ENCODE measurements around the gene CATSPERB. TPM values are rescaled to one million over a fixed set of nuclear protein-coding genes. Genes with fewer than 3 reads are reported as not detected.

Gene CATSPERB
- total and polyA plus RNA-seq, 2 of the 8 experiments (the other 6 are each of a cell fraction or from before 2014, with no cell fraction given): 0.11 to 0.30 TPM

GRCh38 chr14:91624757-91625156 lies 107.1 kb downstream of the CATSPERB start:
- H2BK20ac ChIP-seq (ENCODE audit: low read length): no peak overlapping the region
- TF ChIP-seq BCL11A (IDR thresholded peaks at IDR 0.05; ENCODE audit: low read depth in 2 of 2, low read length in 2 of 2): no peak
- no peak for TF ChIP-seq PHF8 (conservative IDR thresholded peaks at IDR 0.05; ENCODE audit: low read depth, low read length)
- TF ChIP-seq TAF1 (IDR thresholded peaks at IDR 0.05; ENCODE audit: low read depth, low read length): no peak
- no peak overlapping the region for H3K23ac ChIP-seq (ENCODE audit: insufficient read length)
- CTCF ChIA-PET (ENCODE audit: partially characterized antibody): interaction anchor here (2.2 kb wide), 1 partner anchor 10 kb away, joined by 6 read pairs; no protein-coding TSS in a partner anchor
- DNase-seq (ENCODE audit: low read depth in 1 of 2, low spot score in 2 of 2) (no peak), FAIRE-seq (no peak)
- WGBS, 2 experiments (ENCODE audit: extremely low coverage in 1 of 2, insufficient coverage in 1 of 2, insufficient read length in 1 of 2, insufficient replicate concordance in 2 of 2, low coverage in 1 of 2, low lambda C conversion rate in 2 of 2, missing lambda C conversion rate in 1 of 2): 100% methylated on average over 1 of the region's 1 CpG; no CpG with 5 or more reads in 1 of the 2 experiments
- no peaks in the 10 kb centered on the region for H3K27me3 ChIP-seq (replicated peaks in 1 of 4; ENCODE audit: control insufficient read depth in 3 of 4, extremely low read depth in 1 of 4, insufficient read depth in 3 of 4, low read length in 3 of 4)
- H3K9me3 ChIP-seq (ENCODE audit: insufficient read depth in 2 of 2, low read depth in 1 of 2, low read length in 1 of 2): no peaks in the 10 kb centered on the region
- no peak overlapping the region for H3K14ac ChIP-seq (ENCODE audit: insufficient read length)
- no peak overlapping the region for H2BK12ac ChIP-seq (ENCODE audit: low read depth, low read length)
- no peak overlapping the region for H3K9ac ChIP-seq (replicated peaks in 1 of 4; ENCODE audit: extremely low read depth in 1 of 4, low read depth in 3 of 4, low read length in 3 of 4)
- no peaks in the 10 kb centered on the region for H3K23me2 ChIP-seq (ENCODE audit: low read depth, low read length)
- H3K4ac ChIP-seq (replicated peaks; ENCODE audit: insufficient read length, low read depth, low read length): no peak overlapping the region
- no peak overlapping the region for H3K4me2 ChIP-seq (ENCODE audit: insufficient read depth in 1 of 2, low read depth in 2 of 2, low read length in 2 of 2)
- no peaks in the 10 kb centered on the region for H3K79me2 ChIP-seq (ENCODE audit: control insufficient read depth in 1 of 2, insufficient read depth in 2 of 2, low read length in 2 of 2)
- H3K4me1 ChIP-seq (replicated peaks in 1 of 4; ENCODE audit: control insufficient read depth in 3 of 4, insufficient read depth in 4 of 4, low read length in 3 of 4): no peaks in the 10 kb centered on the region
- H2BK120ac ChIP-seq (replicated peaks; ENCODE audit: low read depth, low read length): no peak overlapping the region
- no peaks in the 10 kb centered on the region for H3K79me1 ChIP-seq (ENCODE audit: low read depth, low read length)
- no peak overlapping the region for H3K18ac ChIP-seq (ENCODE audit: extremely low read depth, low read length)
- POLR2A ChIA-PET (ENCODE audit: partially characterized antibody): no interaction called here
- H2AK5ac ChIP-seq (ENCODE audit: low read depth, low read length): no peak overlapping the region
- no peak overlapping the region for H3K4me3 ChIP-seq (ENCODE audit: extremely low read depth in 1 of 4, insufficient read depth in 2 of 4, low read depth in 3 of 4, low read length in 4 of 4)
- H3K36me3 ChIP-seq (ENCODE audit: control insufficient read depth in 2 of 4, insufficient read depth in 4 of 4, low read length in 3 of 4): no peaks in the 10 kb centered on the region
- no peaks in the 10 kb centered on the region for H4K20me1 ChIP-seq (replicated peaks in 1 of 2; ENCODE audit: control insufficient read depth in 1 of 2, insufficient read depth in 2 of 2, low read length in 2 of 2)
- H4K8ac ChIP-seq (ENCODE audit: extremely low read depth, insufficient read depth, low read length): no peak overlapping the region
- no peak overlapping the region for H3K27ac ChIP-seq (ENCODE audit: low read depth, low read length)
- H3K56ac ChIP-seq (replicated peaks; ENCODE audit: insufficient read length, low read depth, low read length): no peak overlapping the region
- H2BK5ac ChIP-seq (ENCODE audit: low read depth, low read length): no peak overlapping the region
- H4K5ac ChIP-seq (ENCODE audit: insufficient read length, low read depth, low read length): no peak overlapping the region
- H4K91ac ChIP-seq (replicated peaks; ENCODE audit: insufficient read length, low read length): no peak overlapping the region
- H2BK15ac ChIP-seq (ENCODE audit: low read length): no peak overlapping the region
- no peak overlapping the region for H2AFZ ChIP-seq (ENCODE audit: low read length)

Measured in H1 (cell line).